Astrocyte (in vitro differentiated cells and primary cell): ENCODE data around the gene GPC3. TPM values are rescaled to one million over a fixed set of nuclear protein-coding genes. Genes with fewer than 3 reads are reported as not detected.

Experiments
- DNase-seq: peaks from one replicate; pipeline ENCODE4 v3.0.0-alpha.2; 2010; ENCODE audit warnings: low read depth
- FAIRE-seq: peaks from 2 replicates; lab custom pipeline; 2011; peaks lifted over from hg19 to GRCh38; lab: Jason Lieb, UNC
- H2AFZ ChIP-seq: 2 replicates; pipeline ENCODE4 v1.6.0; 2012; ENCODE audit warnings: low read depth, low read length, inconsistent platforms
- H3K27ac ChIP-seq: 2 replicates; pipeline ENCODE4 v1.5.1; 2011; ENCODE audit warnings: low read depth, low read length, inconsistent platforms
- H3K27me3 ChIP-seq: 2 replicates; pipeline ENCODE4 v1.6.0; 2011; ENCODE audit warnings: low read length, inconsistent platforms; ENCODE audit not compliant: insufficient read depth
- H3K36me3 ChIP-seq: 2 replicates; pipeline ENCODE4 v1.5.1; 2011; ENCODE audit warnings: low read length, inconsistent platforms; ENCODE audit not compliant: insufficient read depth
- H3K4me1 ChIP-seq: 2 replicates; pipeline ENCODE4 v1.5.1; 2011; ENCODE audit warnings: low read length, inconsistent platforms; ENCODE audit not compliant: insufficient read depth
- H3K4me2 ChIP-seq: 2 replicates; pipeline ENCODE4 v1.6.0; 2012; ENCODE audit warnings: low read length, inconsistent platforms
- H3K4me3 ChIP-seq: 2 replicates; pipeline ENCODE4 v1.5.1; 2011; ENCODE audit warnings: low read depth, mild to moderate bottlenecking, low read length, inconsistent platforms; ENCODE audit not compliant: insufficient read depth
- H3K79me2 ChIP-seq: 2 replicates; pipeline ENCODE4 v1.6.0; 2012; ENCODE audit warnings: mild to moderate bottlenecking, low read length, inconsistent platforms; ENCODE audit not compliant: insufficient read depth
- H3K9ac ChIP-seq: 2 replicates; pipeline ENCODE4 v1.6.0; 2012; ENCODE audit warnings: mild to moderate bottlenecking, low read length, inconsistent platforms
- H3K9me3 ChIP-seq: 2 replicates; pipeline ENCODE4 v1.5.1; 2012; ENCODE audit warnings: low read depth, mild to moderate bottlenecking, low read length, inconsistent platforms; ENCODE audit not compliant: insufficient read depth
- H4K20me1 ChIP-seq: 2 replicates; pipeline ENCODE4 v1.6.0; 2012; ENCODE audit warnings: low read length, inconsistent platforms; ENCODE audit not compliant: insufficient read depth
- H3K27ac Mint-ChIP-seq: one replicate; pipeline ENCODE4 v1.8.0; 2021; ENCODE audit warnings: mild to moderate bottlenecking, mixed read lengths; ENCODE audit not compliant: unreplicated experiment
- H3K27me3 Mint-ChIP-seq: one replicate; pipeline ENCODE4 v1.8.0; 2021; ENCODE audit warnings: low read depth, mixed read lengths; ENCODE audit not compliant: unreplicated experiment
- H3K36me3 Mint-ChIP-seq: one replicate; pipeline ENCODE4 v1.8.0; 2021; ENCODE audit warnings: low read depth, mixed read lengths; ENCODE audit not compliant: unreplicated experiment
- H3K4me1 Mint-ChIP-seq: one replicate; pipeline ENCODE4 v1.8.0; 2021; ENCODE audit warnings: low read depth, mixed read lengths; ENCODE audit not compliant: unreplicated experiment
- H3K4me3 Mint-ChIP-seq: one replicate; pipeline ENCODE4 v1.8.0; 2021; ENCODE audit warnings: mild to moderate bottlenecking, moderate library complexity, mixed read lengths; ENCODE audit not compliant: unreplicated experiment
- H3K9me3 Mint-ChIP-seq: one replicate; pipeline ENCODE4 v1.8.0; 2021; ENCODE audit warnings: mild to moderate bottlenecking, mixed read lengths; ENCODE audit not compliant: unreplicated experiment
- EZH2 ChIP-seq: IDR thresholded peaks from 2 replicates; pipeline ENCODE4 v1.6.1; 2012; ENCODE audit warnings: mild to moderate bottlenecking, low read length, inconsistent platforms; ENCODE audit not compliant: insufficient read depth
- total RNA-seq: library from RNA; stranded (reverse); gene quantifications from 2 replicates; pipeline ENCODE4 v1.2.1, GENCODE V29; 2021
- TF ChIP-seq, protein P1 (sequence below): IDR thresholded peaks from 2 replicates; pipeline ENCODE4 v1.5.1; 2011; ENCODE audit warnings: low read depth, mild to moderate bottlenecking, inconsistent platforms, low read length, moderate library complexity; ENCODE audit not compliant: insufficient read depth

Gene GPC3
- total RNA-seq, 1 donor from 2014 or later = 8.2 TPM

- peak; percentile 55 for FAIRE-seq
- no peak for TF ChIP-seq EZH2
- TF ChIP-seq, protein P1, sequence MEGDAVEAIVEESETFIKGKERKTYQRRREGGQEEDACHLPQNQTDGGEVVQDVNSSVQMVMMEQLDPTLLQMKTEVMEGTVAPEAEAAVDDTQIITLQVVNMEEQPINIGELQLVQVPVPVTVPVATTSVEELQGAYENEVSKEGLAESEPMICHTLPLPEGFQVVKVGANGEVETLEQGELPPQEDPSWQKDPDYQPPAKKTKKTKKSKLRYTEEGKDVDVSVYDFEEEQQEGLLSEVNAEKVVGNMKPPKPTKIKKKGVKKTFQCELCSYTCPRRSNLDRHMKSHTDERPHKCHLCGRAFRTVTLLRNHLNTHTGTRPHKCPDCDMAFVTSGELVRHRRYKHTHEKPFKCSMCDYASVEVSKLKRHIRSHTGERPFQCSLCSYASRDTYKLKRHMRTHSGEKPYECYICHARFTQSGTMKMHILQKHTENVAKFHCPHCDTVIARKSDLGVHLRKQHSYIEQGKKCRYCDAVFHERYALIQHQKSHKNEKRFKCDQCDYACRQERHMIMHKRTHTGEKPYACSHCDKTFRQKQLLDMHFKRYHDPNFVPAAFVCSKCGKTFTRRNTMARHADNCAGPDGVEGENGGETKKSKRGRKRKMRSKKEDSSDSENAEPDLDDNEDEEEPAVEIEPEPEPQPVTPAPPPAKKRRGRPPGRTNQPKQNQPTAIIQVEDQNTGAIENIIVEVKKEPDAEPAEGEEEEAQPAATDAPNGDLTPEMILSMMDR = no peak
- Histone ChIP-seq H3K27ac (no peak overlapping the region), H3K4me1 (no peaks in the 10 kb centered on the region), H4K20me1 (no peaks in the 10 kb centered on the region), H3K9ac (no peak overlapping the region), H3K9me3 (no peaks in the 10 kb centered on the region), H2AFZ (no peak overlapping the region), H3K79me2 (no peaks in the 10 kb centered on the region), H3K27me3 (no peaks in the 10 kb centered on the region), H3K36me3 (no peaks in the 10 kb centered on the region), H3K4me2 (no peak overlapping the region), H3K4me3 (no peak overlapping the region)
- H3K36me3 Mint-ChIP-seq = no peaks in the 10 kb centered on the region
- peaks cover 18% of the 10 kb centered on the region for H3K4me1 Mint-ChIP-seq
- H3K27me3 Mint-ChIP-seq = no peaks in the 10 kb centered on the region
- DNase-seq = no peak
- H3K4me3 Mint-ChIP-seq = no peak overlapping the region
- no peaks in the 10 kb centered on the region for H3K9me3 Mint-ChIP-seq
- no peak overlapping the region for H3K27ac Mint-ChIP-seq
These were observed 332.0 kb downstream of the GPC3 start for GRCh38 chrX:133653358-133653757.

- no peak overlapping the region for H3K4me3 ChIP-seq
These were observed 333.2 kb downstream of the GPC3 start for GRCh38 chrX:133652185-133652584.

GRCh38 chrX:133650239-133650638 is 335.2 kb downstream of the GPC3 start:
- Histone ChIP-seq H3K4me2 (no peak overlapping the region), H3K4me3 (no peak overlapping the region), H3K36me3 (no peaks in the 10 kb centered on the region), H3K79me2 (no peaks in the 10 kb centered on the region), H2AFZ (no peak overlapping the region), H4K20me1 (no peaks in the 10 kb centered on the region), H3K4me1 (no peaks in the 10 kb centered on the region), H3K27ac (no peak overlapping the region), H3K27me3 (no peaks in the 10 kb centered on the region), H3K9ac (no peak overlapping the region), H3K9me3 (no peaks in the 10 kb centered on the region)
- peaks cover 7% of the 10 kb centered on the region for H3K4me1 Mint-ChIP-seq
- H3K27me3 Mint-ChIP-seq = no peaks in the 10 kb centered on the region
- no peaks in the 10 kb centered on the region for H3K9me3 Mint-ChIP-seq
- FAIRE-seq (peak; percentile 20), DNase-seq (no peak)
- no peak overlapping the region for H3K27ac Mint-ChIP-seq
- no peak overlapping the region for H3K4me3 Mint-ChIP-seq
- TF ChIP-seq, protein P1 = no peak
- TF ChIP-seq EZH2 = no peak
- no peaks in the 10 kb centered on the region for H3K36me3 Mint-ChIP-seq

More at GRCh38 chrX:133652185-133652584, 333.2 kb downstream of the GPC3 start:
- Histone ChIP-seq H3K9ac (no peak overlapping the region), H2AFZ (no peak overlapping the region), H3K79me2 (no peaks in the 10 kb centered on the region), H4K20me1 (no peaks in the 10 kb centered on the region), H3K4me1 (no peaks in the 10 kb centered on the region), H3K9me3 (no peaks in the 10 kb centered on the region), H3K27ac (no peak overlapping the region), H3K36me3 (no peaks in the 10 kb centered on the region), H3K27me3 (no peaks in the 10 kb centered on the region), H3K4me2 (no peak overlapping the region)
- no peak overlapping the region for H3K4me3 Mint-ChIP-seq
- no peaks in the 10 kb centered on the region for H3K9me3 Mint-ChIP-seq
- no peak overlapping the region for H3K27ac Mint-ChIP-seq
- FAIRE-seq (no peak), DNase-seq (no peak)
- no peaks in the 10 kb centered on the region for H3K36me3 Mint-ChIP-seq
- H3K27me3 Mint-ChIP-seq = no peaks in the 10 kb centered on the region
- TF ChIP-seq, protein P1 = no peak
- peaks cover 19% of the 10 kb centered on the region for H3K4me1 Mint-ChIP-seq
